ENCODE results near the gene NTNG2.

DNA sequence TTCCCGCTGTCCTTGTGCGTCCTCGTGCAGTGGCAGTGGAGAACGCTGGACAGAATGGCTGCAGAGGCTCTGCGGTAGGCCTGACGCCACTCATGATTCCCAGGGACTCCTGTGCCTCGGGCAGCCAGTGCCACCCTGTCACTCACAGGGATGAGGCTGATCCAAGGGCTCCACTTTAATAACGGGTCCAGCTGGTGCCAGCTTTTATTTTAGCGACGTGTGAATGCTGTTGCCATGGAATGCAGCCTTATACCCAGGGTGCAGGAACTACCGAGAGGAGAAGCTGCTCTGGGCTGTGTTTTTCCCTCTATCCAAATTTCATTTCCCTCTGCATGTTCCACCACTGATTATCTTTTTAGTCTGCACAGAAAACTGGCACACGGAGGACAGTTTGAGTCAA is 15.8 kb upstream of the NTNG2 start:
- TF ChIP-seq CTCF (IDR thresholded peaks at IDR 0.05) (no peak), POLR2A (IDR thresholded peaks at IDR 0.05) (no peak), POLR2AphosphoS5 (IDR thresholded peaks at IDR 0.05; ENCODE audit: insufficient read depth in 1 of 2, low read depth in 1 of 2) (no peak)

Measured in vagina (tissue), 2 donors.